HG02759 (cell line): ENCODE measurements around the gene LRRC14B.
"Not testable (repeated sequence)": the region's sequence is repeated elsewhere in the genome, so short reads cannot be mapped to it uniquely, and the experiment has no call there.

Experiments
- ATAC-seq: cut with Tn5 transposase; IDR thresholded peaks from one replicate; pipeline ENCODE4 v1.9.1; 2021; ENCODE audit warnings: mild to moderate bottlenecking, moderate library complexity; ENCODE audit not compliant: unreplicated experiment

The LRRC14B gene

GRCh38 chr5:159448-160172 is 31.7 kb upstream of the LRRC14B start:
- ATAC-seq, result no peak

- no peak for ATAC-seq
These were observed 31.2 kb upstream of the LRRC14B start for GRCh38 chr5:160173-160510.

DNA sequence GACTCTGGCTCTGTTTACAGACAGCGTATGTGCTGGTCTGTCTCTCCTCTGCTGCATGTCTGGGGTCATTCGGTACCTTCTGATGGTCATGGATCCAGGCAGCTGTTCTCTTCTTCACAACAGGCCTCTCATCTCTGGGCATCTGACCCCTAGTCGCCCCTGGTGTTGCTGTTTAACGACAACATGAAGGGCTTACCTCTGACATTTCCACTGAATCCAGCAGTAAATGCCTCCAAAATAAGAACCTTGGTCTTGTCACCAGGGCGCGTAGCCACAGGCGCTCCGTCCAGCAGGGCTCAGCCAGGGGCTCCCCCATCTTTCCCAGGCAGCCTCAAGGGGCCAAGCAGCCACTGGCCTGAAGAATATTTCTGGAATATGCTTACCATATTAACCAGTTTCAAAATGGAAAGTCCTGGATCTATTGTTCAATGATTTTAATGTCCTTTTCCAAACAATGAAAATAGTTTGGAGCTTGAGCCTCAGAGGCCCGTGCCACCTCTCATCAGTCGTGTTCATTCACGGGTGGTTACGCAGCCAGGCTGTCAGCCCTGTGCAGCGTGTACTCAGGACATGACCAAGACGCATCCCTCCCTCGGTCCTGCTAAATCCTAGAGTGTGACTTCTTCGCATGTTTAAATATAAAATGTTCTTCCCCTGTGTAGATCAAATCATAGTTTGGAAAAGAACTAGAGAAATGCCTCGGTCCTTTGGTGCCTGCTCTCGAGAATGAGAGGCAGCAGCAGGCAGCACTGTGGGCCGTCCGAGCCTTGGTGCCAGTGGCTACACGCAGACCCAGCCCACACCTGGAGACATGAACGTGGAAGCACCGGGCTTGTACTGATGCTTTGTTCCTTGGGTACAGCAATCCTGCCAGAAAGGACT is 30.1 kb upstream of the LRRC14B start:
- no peak for ATAC-seq

DNA sequence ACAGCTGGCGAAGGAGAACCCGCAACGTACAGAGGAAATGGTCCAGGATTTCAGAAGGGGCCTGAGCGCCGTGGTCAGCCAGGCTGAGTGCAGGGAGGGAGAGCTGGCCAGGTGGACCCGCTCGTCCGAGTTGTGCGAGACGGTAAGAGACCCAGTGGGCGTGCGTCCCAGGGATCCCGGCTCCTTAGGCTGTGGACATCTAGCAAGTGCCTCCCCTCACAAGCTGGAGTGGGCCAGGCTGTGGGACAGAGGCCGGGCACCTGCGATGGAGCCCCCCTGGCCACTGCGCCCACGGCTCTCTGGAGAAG is 29.5 kb upstream of the LRRC14B start:
- no peak for ATAC-seq

- no peak for ATAC-seq
These were observed 29.1 kb upstream of the LRRC14B start for GRCh38 chr5:162190-162564.

DNA sequence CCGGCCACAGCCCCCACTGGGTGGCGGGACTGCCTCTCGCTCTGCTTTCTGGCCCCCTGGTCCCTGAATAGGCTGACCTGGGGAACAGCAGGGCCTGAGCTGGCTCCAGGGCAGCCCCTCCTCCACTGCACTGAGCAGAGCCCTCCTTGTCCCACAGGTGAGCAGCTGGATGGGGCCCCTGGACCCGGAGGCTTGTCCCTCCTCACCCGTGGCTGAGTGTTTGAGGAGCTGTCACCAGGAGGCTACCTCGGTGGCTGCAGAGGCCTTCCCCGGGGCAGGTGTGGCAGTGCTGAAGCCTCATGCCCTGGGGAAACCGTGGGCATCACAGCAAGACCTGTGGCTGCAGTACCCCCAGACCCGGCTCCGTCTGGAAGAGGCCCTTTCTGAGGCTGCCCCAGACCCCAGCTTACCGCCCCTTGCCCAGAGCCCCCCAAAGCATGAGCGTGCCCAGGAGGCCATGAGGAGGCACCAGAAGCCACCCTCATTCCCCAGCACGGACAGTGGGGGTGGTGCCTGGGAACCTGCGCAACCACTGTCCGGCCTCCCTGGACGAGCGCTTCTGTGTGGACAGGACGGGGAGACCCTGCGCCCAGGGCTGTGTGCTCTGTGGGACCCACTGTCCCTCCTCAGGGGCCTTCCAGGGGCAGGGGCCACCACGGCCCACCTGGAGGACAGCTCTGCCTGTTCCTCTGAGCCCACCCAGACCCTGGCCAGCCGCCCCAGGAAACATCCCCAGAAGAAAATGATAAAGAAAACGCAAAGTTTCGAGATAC is 28.5 kb upstream of the LRRC14B start:
- ATAC-seq, result no peak

GRCh38 chr5:163338-163620 is 28.0 kb upstream of the LRRC14B start:
- ATAC-seq, result no peak

- ATAC-seq, result no peak
These were observed 27.5 kb upstream of the LRRC14B start for GRCh38 chr5:163841-164240.

GRCh38 chr5:164244-164643 is 27.1 kb upstream of the LRRC14B start:
- ATAC-seq, result no peak

GRCh38 chr5:164783-165182 is 26.5 kb upstream of the LRRC14B start:
- ATAC-seq, result not testable (repeated sequence)

DNA sequence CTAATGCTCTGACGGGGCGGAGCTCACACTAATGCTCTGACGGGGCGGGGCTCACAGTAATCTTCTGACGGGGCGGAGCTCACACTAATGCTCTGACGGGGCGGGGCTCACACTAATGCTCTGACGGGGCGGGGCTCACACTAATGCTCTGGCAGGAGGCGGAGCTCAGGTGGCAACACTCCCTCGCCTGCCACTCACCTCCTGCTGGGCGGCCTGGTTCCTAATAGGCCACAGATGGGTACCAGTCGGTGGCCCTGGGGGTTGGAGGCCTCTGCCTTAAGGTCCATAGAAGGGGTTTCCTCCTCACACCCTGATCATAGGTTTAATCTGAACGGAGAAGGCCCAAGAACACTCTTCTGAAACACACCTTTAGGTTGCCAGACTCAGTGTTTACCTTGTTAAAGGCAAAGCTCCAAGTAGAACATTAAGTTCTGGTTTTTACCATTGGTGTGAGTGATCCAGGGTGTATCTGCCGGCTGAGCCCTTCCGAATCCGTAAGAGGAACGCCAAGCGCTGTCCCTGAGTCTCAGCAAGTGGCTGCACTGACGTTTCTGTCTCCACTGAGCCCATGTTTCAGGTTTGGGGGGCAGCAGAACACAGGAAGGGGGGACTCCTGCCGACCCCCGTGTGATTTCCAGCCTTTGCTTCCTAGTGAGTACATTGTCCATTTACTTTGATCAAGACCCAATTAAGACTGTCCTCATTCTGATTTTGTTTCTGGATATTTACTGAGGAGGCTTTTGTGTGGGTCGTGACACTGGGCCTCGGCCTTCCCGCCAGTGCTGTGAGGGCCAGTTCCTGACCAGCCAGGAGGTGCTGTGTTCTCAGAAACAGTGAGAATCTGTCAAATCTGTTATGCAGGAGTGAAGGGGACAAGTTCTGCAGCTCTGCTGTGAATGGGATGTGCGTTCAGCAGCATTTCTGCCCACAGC is 24.6 kb upstream of the LRRC14B start:
- no peak for ATAC-seq

DNA sequence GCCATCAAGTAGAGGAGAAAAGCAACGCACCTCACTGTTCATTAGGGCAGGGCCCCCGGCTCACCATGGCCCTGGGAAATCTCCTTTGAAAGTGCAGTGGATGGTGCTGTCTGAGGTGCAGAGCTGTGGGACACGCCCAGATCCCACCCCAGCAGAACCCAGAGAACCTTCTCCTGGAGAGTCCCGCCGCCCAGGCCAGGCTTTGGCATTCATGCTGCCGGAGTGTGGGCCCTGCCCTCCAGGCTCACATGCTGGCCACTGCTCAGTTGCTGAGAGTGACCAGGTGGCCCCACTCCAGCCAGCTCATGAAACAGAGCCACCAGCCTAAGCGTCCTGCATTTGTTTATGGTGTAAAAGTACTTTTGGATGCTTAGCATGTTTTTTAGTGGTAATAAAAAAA is 23.8 kb upstream of the LRRC14B start:
- no peak for ATAC-seq

GRCh38 chr5:167982-168660 is 23.2 kb upstream of the LRRC14B start:
- no peak for ATAC-seq

DNA sequence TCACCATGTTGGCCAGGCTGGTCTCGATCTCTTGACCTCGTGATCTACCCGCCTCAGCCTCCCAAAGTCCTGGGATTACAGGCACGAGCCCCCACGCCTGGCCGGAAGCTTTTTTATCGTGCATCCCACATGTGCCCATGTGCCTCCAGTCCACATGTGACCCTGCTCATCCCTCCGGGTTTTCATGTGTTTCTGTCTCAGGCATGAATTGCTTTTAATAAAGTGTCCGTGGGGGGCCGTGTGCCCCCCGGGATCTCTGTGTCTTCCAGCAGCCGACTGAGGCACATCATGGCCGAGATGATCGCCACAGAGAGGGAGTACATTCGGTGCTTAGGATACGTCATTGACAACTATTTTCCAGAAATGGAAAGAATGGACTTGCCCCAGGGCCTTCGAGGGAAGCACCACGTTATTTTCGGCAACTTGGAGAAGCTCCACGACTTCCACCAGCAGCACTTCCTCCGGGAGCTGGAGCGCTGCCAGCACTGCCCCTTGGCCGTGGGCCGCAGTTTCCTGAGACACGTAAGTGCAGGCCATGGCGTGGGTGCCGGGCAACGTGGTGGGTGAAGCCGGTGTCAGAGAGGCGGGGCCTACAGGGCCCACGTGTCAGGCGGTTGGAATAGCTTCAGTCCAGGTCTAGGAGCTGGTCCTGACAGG is 22.1 kb upstream of the LRRC14B start:
- ATAC-seq, result no peak

DNA sequence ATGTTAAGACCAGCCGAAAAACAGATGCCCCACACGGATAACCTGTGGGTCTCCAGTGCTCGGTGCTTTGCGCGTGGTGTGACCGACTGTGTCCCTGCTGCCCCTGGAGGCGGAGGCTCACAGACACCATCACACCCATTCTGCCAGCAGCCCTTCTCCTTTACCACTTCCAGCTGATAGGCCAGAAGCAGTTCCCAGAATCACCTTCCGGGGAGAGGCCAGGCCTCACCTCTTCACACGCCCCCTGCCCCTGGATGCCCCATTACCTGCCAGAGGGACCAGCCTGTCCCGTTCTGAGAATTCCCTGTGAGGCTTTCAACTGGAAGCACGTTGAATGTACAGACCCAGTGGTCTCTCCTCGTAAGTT is 21.6 kb upstream of the LRRC14B start:
- ATAC-seq, result no peak

- no peak for ATAC-seq
These were observed 20.1 kb upstream of the LRRC14B start for GRCh38 chr5:170971-171800.

DNA sequence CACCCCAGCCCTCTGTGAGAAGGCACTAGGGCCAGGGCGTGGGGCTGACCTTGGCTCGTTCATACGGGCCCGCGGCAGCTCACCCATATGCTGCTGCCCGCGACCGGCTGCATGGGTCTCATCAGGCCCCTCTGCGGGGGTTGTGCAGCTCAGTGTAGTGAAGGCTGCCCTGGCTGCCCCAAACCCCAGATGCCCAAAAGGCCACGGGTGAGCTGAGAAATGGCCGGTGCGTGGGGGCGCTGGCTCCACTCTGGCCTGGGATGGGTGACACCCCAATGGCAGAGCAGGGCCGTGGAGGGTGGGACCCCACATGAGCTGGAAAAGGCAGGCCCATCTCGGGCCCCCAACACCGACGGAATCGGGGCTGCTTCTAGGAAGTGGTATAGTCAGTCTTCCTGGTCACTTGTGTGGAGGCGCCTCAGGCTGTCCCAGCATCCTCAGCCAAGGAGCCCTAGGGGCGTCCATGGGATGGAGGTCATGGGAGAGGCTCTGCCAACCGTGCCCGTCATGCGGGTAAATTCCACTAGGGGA is 19.4 kb upstream of the LRRC14B start:
- ATAC-seq, result no peak

- no peak for ATAC-seq
These were observed 18.9 kb upstream of the LRRC14B start for GRCh38 chr5:172421-172820.

- ATAC-seq, result no peak
These were observed 18.4 kb upstream of the LRRC14B start for GRCh38 chr5:172841-173251.
